Stimulated activated CD8-positive, alpha-beta memory T cell treated with anti-CD3 and anti-CD28 coated beads, Interleukin-15, amount 100 ng/mL, for 24 hours (primary cell): ENCODE data around the gene CFAP99.
"Not testable (repeated sequence)": the region's sequence is repeated elsewhere in the genome, so short reads cannot be mapped to it uniquely, and the experiment has no call there.

ENCODE experiments used
- DNase-seq: peaks from one replicate; pipeline ENCODE4 v3.0.0-alpha.2; 2020; ENCODE audit warnings: low read depth

The CFAP99 gene

GRCh38 chr4:2449051-2449450 is 30.3 kb downstream of the CFAP99 start:
- no peak for DNase-seq

GRCh38 chr4:2449511-2450392 is 31.0 kb downstream of the CFAP99 start:
- DNase-seq: no peak

- DNase-seq: no peak
These were observed 31.8 kb downstream of the CFAP99 start for GRCh38 chr4:2450394-2451035.

- no peak for DNase-seq
These were observed 32.3 kb downstream of the CFAP99 start for GRCh38 chr4:2451036-2451520.

- DNase-seq: no peak
These were observed 33.3 kb downstream of the CFAP99 start for GRCh38 chr4:2451821-2452785.

GRCh38 chr4:2457481-2458295 is 38.9 kb downstream of the CFAP99 start:
- DNase-seq: no peak

- no peak for DNase-seq
These were observed 40.1 kb downstream of the CFAP99 start for GRCh38 chr4:2458546-2459491.

GRCh38 chr4:2459589-2460349 is 41.0 kb downstream of the CFAP99 start:
- DNase-seq: no peak

- DNase-seq: no peak
These were observed 42.6 kb downstream of the CFAP99 start for GRCh38 chr4:2461246-2461960.

GRCh38 chr4:2462218-2462991 is 43.6 kb downstream of the CFAP99 start:
- peak; percentile 33 for DNase-seq

GRCh38 chr4:2462992-2463762 is 44.4 kb downstream of the CFAP99 start:
- no peak for DNase-seq

GRCh38 chr4:2465032-2465431 is 46.3 kb downstream of the CFAP99 start:
- DNase-seq: no peak

- not testable (repeated sequence) for DNase-seq
These were observed 46.8 kb downstream of the CFAP99 start for GRCh38 chr4:2465544-2465943.

- DNase-seq: peak; percentile 78
These were observed 49.9 kb downstream of the CFAP99 start, which contains the start of gene RNF4 for GRCh38 chr4:2468456-2469191. TSS of gene RNF4 (plus strand) at chr4:2469106. CDS start at chr4:2490494, 21,388 bp downstream.

- peak; percentile 47 for DNase-seq
These were observed 50.6 kb downstream of the CFAP99 start for GRCh38 chr4:2469192-2469984.
